ENCODE measurements around the gene CMTM6. TPM values are rescaled to one million over a fixed set of nuclear protein-coding genes. Genes with fewer than 3 reads are reported as not detected.
"Not testable (repeated sequence)": the region's sequence is repeated elsewhere in the genome, so short reads cannot be mapped to it uniquely, and the experiment has no call there.

CMTM6 gene
- total and polyA plus RNA-seq, 9 donors: 21.8 to 37.4 (median 22.5) TPM

- Histone ChIP-seq H3K9me3 (replicated peaks; ENCODE audit: control insufficient read depth, low read depth, low read length) (no peaks in the 10 kb centered on the region), H3K36me3 (ENCODE audit: control insufficient read depth, insufficient read depth, low read length) (peaks cover 12% of the 10 kb centered on the region), H3K4me3 (ENCODE audit: low read length) (no peak overlapping the region), H3K27me3 (ENCODE audit: control insufficient read depth, insufficient read depth, low read length) (no peaks in the 10 kb centered on the region), H3K27ac (ENCODE audit: low read length) (no peak overlapping the region), H3K4me1 (ENCODE audit: control insufficient read depth, insufficient read depth, low read length) (no peaks in the 10 kb centered on the region)
- DNase-seq: no peak
Measured at GRCh38 chr3:32531010-32531647, 28.5 kb upstream of the CMTM6 start.

- Histone ChIP-seq H3K4me1 (ENCODE audit: control insufficient read depth, insufficient read depth, low read length) (no peaks in the 10 kb centered on the region), H3K27ac (ENCODE audit: low read length) (no peak overlapping the region), H3K9me3 (replicated peaks; ENCODE audit: control insufficient read depth, low read depth, low read length) (no peaks in the 10 kb centered on the region), H3K4me3 (ENCODE audit: low read length) (no peak overlapping the region), H3K27me3 (ENCODE audit: control insufficient read depth, insufficient read depth, low read length) (no peaks in the 10 kb centered on the region), H3K36me3 (ENCODE audit: control insufficient read depth, insufficient read depth, low read length) (peaks cover 9% of the 10 kb centered on the region)
- no peak for DNase-seq
Measured at GRCh38 chr3:32525720-32526119, 23.1 kb upstream of the CMTM6 start.

GRCh38 chr3:32522682-32523081, 20.0 kb upstream of the CMTM6 start:
- no peaks in the 10 kb centered on the region for H3K9me3 ChIP-seq (replicated peaks; ENCODE audit: control insufficient read depth, low read depth, low read length)
- 80% methylated on average over 2 of the region's 7 CpGs for WGBS (ENCODE audit: insufficient coverage)
- H3K27me3 ChIP-seq (ENCODE audit: control insufficient read depth, insufficient read depth, low read length): no peaks in the 10 kb centered on the region
- no peak overlapping the region for H3K27ac ChIP-seq (ENCODE audit: low read length)
- H3K4me1 ChIP-seq (ENCODE audit: control insufficient read depth, insufficient read depth, low read length): no peaks in the 10 kb centered on the region
- no peak for DNase-seq
- H3K36me3 ChIP-seq (ENCODE audit: control insufficient read depth, insufficient read depth, low read length): peaks cover 6% of the 10 kb centered on the region
- H3K4me3 ChIP-seq (ENCODE audit: low read length): no peak overlapping the region

GRCh38 chr3:32518921-32519320, 16.3 kb upstream of the CMTM6 start:
- H3K4me3 ChIP-seq (ENCODE audit: low read length); H3K27ac ChIP-seq (ENCODE audit: low read length); H3K9me3 ChIP-seq (replicated peaks; ENCODE audit: control insufficient read depth, low read depth, low read length); H3K4me1 ChIP-seq (ENCODE audit: control insufficient read depth, insufficient read depth, low read length); H3K27me3 ChIP-seq (ENCODE audit: control insufficient read depth, insufficient read depth, low read length); H3K36me3 ChIP-seq (ENCODE audit: control insufficient read depth, insufficient read depth, low read length); DNase-seq: not testable (repeated sequence)
- WGBS (ENCODE audit: insufficient coverage): 100% methylated on average over 2 of the region's 5 CpGs

GRCh38 chr3:32516751-32517150, 14.1 kb upstream of the CMTM6 start:
- H3K4me3 ChIP-seq (ENCODE audit: low read length); H3K36me3 ChIP-seq (ENCODE audit: control insufficient read depth, insufficient read depth, low read length); DNase-seq; H3K9me3 ChIP-seq (replicated peaks; ENCODE audit: control insufficient read depth, low read depth, low read length); H3K27me3 ChIP-seq (ENCODE audit: control insufficient read depth, insufficient read depth, low read length); H3K4me1 ChIP-seq (ENCODE audit: control insufficient read depth, insufficient read depth, low read length); H3K27ac ChIP-seq (ENCODE audit: low read length): not testable (repeated sequence)
- 91% methylated on average over 6 of the region's 9 CpGs for WGBS (ENCODE audit: insufficient coverage)

- Histone ChIP-seq H3K9me3 (replicated peaks; ENCODE audit: control insufficient read depth, low read depth, low read length) (no peaks in the 10 kb centered on the region), H3K27me3 (ENCODE audit: control insufficient read depth, insufficient read depth, low read length) (no peaks in the 10 kb centered on the region), H3K4me1 (ENCODE audit: control insufficient read depth, insufficient read depth, low read length) (no peaks in the 10 kb centered on the region), H3K27ac (ENCODE audit: low read length) (no peak overlapping the region), H3K36me3 (ENCODE audit: control insufficient read depth, insufficient read depth, low read length) (no peaks in the 10 kb centered on the region), H3K4me3 (ENCODE audit: low read length) (no peak overlapping the region)
- no peak for DNase-seq
- no CpG with 5 or more reads among the region's 2 CpGs for WGBS (ENCODE audit: insufficient coverage)
Measured at GRCh38 chr3:32511005-32511404, 8.4 kb upstream of the CMTM6 start.

- no CpG with 5 or more reads among the region's 3 CpGs for WGBS (ENCODE audit: insufficient coverage)
- H3K4me1 ChIP-seq (ENCODE audit: control insufficient read depth, insufficient read depth, low read length): no peaks in the 10 kb centered on the region
- H3K9me3 ChIP-seq (replicated peaks; ENCODE audit: control insufficient read depth, low read depth, low read length): no peaks in the 10 kb centered on the region
- H3K4me3 ChIP-seq (ENCODE audit: low read length): no peak overlapping the region
- H3K27ac ChIP-seq (ENCODE audit: low read length): no peak overlapping the region
- DNase-seq: peak; percentile 87
- no peaks in the 10 kb centered on the region for H3K27me3 ChIP-seq (ENCODE audit: control insufficient read depth, insufficient read depth, low read length)
- no peaks in the 10 kb centered on the region for H3K36me3 ChIP-seq (ENCODE audit: control insufficient read depth, insufficient read depth, low read length)
Measured at GRCh38 chr3:32510075-32510724, 7.5 kb upstream of the CMTM6 start.

- Histone ChIP-seq H3K4me1 (ENCODE audit: control insufficient read depth, insufficient read depth, low read length) (no peaks in the 10 kb centered on the region), H3K27ac (ENCODE audit: low read length) (no peak overlapping the region), H3K9me3 (replicated peaks; ENCODE audit: control insufficient read depth, low read depth, low read length) (no peaks in the 10 kb centered on the region), H3K4me3 (ENCODE audit: low read length) (no peak overlapping the region), H3K36me3 (ENCODE audit: control insufficient read depth, insufficient read depth, low read length) (no peaks in the 10 kb centered on the region), H3K27me3 (ENCODE audit: control insufficient read depth, insufficient read depth, low read length) (no peaks in the 10 kb centered on the region)
- no CpG with 5 or more reads among the region's 7 CpGs for WGBS (ENCODE audit: insufficient coverage)
- DNase-seq: peak; percentile 87
Measured at GRCh38 chr3:32508711-32509110, 6.1 kb upstream of the CMTM6 start.

GRCh38 chr3:32506466-32506865, 3.8 kb upstream of the CMTM6 start:
- DNase-seq: no peak
- no peaks in the 10 kb centered on the region for H3K9me3 ChIP-seq (replicated peaks; ENCODE audit: control insufficient read depth, low read depth, low read length)
- H3K4me3 ChIP-seq (ENCODE audit: low read length): no peak overlapping the region
- no peaks in the 10 kb centered on the region for H3K27me3 ChIP-seq (ENCODE audit: control insufficient read depth, insufficient read depth, low read length)
- WGBS (ENCODE audit: insufficient coverage): no CpG with 5 or more reads among the region's 4 CpGs
- H3K4me1 ChIP-seq (ENCODE audit: control insufficient read depth, insufficient read depth, low read length): no peaks in the 10 kb centered on the region
- no peak overlapping the region for H3K27ac ChIP-seq (ENCODE audit: low read length)
- H3K36me3 ChIP-seq (ENCODE audit: control insufficient read depth, insufficient read depth, low read length): no peaks in the 10 kb centered on the region

- WGBS (ENCODE audit: insufficient coverage): 4% methylated on average over 2 of the region's 6 CpGs
Measured at GRCh38 chr3:32502946-32503286, 264 bp upstream of the CMTM6 start.

GRCh38 chr3:32501783-32502117, 902 bp downstream of the CMTM6 start:
- H3K4me3 ChIP-seq (ENCODE audit: low read length): peak overlapping the region; percentile 98
- H3K27me3 ChIP-seq (ENCODE audit: control insufficient read depth, insufficient read depth, low read length): no peaks in the 10 kb centered on the region
- WGBS (ENCODE audit: insufficient coverage): 14% methylated on average over 1 of the region's 4 CpGs
- no peaks in the 10 kb centered on the region for H3K36me3 ChIP-seq (ENCODE audit: control insufficient read depth, insufficient read depth, low read length)
- no peaks in the 10 kb centered on the region for H3K4me1 ChIP-seq (ENCODE audit: control insufficient read depth, insufficient read depth, low read length)
- no peaks in the 10 kb centered on the region for H3K9me3 ChIP-seq (replicated peaks; ENCODE audit: control insufficient read depth, low read depth, low read length)
- H3K27ac ChIP-seq (ENCODE audit: low read length): peak overlapping the region; percentile 99
- no peak for DNase-seq

More at GRCh38 chr3:32502946-32503286, 264 bp upstream of the CMTM6 start:
- Histone ChIP-seq H3K36me3 (ENCODE audit: control insufficient read depth, insufficient read depth, low read length) (no peaks in the 10 kb centered on the region), H3K27me3 (ENCODE audit: control insufficient read depth, insufficient read depth, low read length) (no peaks in the 10 kb centered on the region), H3K4me3 (ENCODE audit: low read length) (peak overlapping the region; percentile 98), H3K9me3 (replicated peaks; ENCODE audit: control insufficient read depth, low read depth, low read length) (no peaks in the 10 kb centered on the region), H3K4me1 (ENCODE audit: control insufficient read depth, insufficient read depth, low read length) (no peaks in the 10 kb centered on the region), H3K27ac (ENCODE audit: low read length) (peak overlapping the region; percentile 99)
- no peak for DNase-seq

Data from muscle of leg (tissue), 11 donors.